ENCODE measurements around the gene FCRLB.

DNA sequence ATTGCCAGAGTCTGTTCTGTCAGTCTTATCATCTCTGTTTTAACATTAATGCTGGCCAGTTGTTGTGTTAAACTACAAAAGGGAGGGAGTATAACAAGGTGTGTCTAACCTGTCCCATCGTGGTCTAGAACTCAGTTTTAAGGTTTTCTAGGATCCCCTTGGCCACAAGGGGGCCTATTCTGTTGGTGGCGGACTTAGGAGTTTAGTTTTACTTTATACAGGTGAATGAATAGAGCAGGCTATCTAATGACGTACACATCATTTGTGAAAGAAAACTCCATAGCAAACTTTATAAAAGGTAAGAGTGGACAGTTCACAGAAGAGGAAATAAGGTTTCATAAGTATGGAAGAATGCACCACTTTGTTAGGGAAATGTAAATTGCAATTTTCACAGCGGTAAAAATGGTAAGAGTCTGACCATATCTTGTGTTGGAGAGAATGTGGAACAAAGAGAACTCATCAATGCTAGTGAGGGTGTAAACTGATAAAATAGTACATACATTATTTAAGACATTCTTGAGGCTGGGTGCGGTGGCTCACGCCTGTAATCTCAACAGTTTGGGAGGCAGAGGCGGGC, 42.3 kb downstream of the FCRLB start:
- TF ChIP-seq, protein P1, sequence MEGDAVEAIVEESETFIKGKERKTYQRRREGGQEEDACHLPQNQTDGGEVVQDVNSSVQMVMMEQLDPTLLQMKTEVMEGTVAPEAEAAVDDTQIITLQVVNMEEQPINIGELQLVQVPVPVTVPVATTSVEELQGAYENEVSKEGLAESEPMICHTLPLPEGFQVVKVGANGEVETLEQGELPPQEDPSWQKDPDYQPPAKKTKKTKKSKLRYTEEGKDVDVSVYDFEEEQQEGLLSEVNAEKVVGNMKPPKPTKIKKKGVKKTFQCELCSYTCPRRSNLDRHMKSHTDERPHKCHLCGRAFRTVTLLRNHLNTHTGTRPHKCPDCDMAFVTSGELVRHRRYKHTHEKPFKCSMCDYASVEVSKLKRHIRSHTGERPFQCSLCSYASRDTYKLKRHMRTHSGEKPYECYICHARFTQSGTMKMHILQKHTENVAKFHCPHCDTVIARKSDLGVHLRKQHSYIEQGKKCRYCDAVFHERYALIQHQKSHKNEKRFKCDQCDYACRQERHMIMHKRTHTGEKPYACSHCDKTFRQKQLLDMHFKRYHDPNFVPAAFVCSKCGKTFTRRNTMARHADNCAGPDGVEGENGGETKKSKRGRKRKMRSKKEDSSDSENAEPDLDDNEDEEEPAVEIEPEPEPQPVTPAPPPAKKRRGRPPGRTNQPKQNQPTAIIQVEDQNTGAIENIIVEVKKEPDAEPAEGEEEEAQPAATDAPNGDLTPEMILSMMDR (IDR thresholded peaks at IDR 0.05), result peak; percentile 82
- no peak for TF ChIP-seq POLR2AphosphoS5 (IDR thresholded peaks at IDR 0.05; ENCODE audit: low read depth, low read length)

Measured in Panc1 (cell line).